OCI-LY7 (cell line): ENCODE results near the gene SMARCAL1. TPM values are rescaled to one million over a fixed set of nuclear protein-coding genes. Genes with fewer than 3 reads are reported as not detected.

Source experiments
- BruUV-seq: library from RNA; stranded (reverse); fragments of 400-500 nt; replicated peaks from 2 replicates; lab custom pipeline; 2021; lab: Mats Ljungman, UMichigan
- CTCF ChIA-PET: fragments of 300-600 bp; sonication (Branson Sonifier 250); formaldehyde crosslinking; loops from one replicate; lab custom pipeline; 2022; ENCODE audit warnings: antibody characterized with exemption; ENCODE audit not compliant: unreplicated experiment; lab: Charles Lee
- POLR2A ChIA-PET: fragments of 300-600 bp; sonication (Branson Sonifier 250); formaldehyde crosslinking; loops from one replicate; lab custom pipeline; 2022; ENCODE audit warnings: antibody characterized with exemption; lab: Charles Lee
- DNase-seq: peaks from one replicate; pipeline ENCODE4 v3.0.0-alpha.2; 2015; ENCODE audit warnings: low spot score
- H2AFZ ChIP-seq: fragments of 200-600 bp; sonication (generic), shearing (Covaris generic); 2 replicates; pipeline ENCODE4 v1.6.1; 2014; ENCODE audit warnings: mild to moderate bottlenecking, antibody characterized with exemption, low read length, moderate library complexity
- H3K27ac ChIP-seq: fragments of 200-600 bp; sonication (generic); 2 replicates; pipeline ENCODE4 v1.5.1; 2014; ENCODE audit warnings: mixed run types, low read depth, mild to moderate bottlenecking, moderate library complexity, low read length, inconsistent platforms; ENCODE audit not compliant: poor library complexity, severe bottlenecking
- H3K36me3 ChIP-seq: fragments of 200-600 bp; sonication (generic); 2 replicates; pipeline ENCODE4 v1.6.1; 2014; ENCODE audit warnings: mild to moderate bottlenecking, antibody characterized with exemption, low read length, moderate library complexity, mixed read lengths; ENCODE audit not compliant: insufficient read depth
- H3K4me1 ChIP-seq: fragments of 200-600 bp; sonication (generic); 2 replicates; pipeline ENCODE4 v1.5.1; 2014; ENCODE audit warnings: mild to moderate bottlenecking, low read length; ENCODE audit not compliant: insufficient read depth, poor library complexity, severe bottlenecking
- H3K4me2 ChIP-seq: fragments of 200-600 bp; sonication (generic); 2 replicates; pipeline ENCODE4 v1.6.1; 2014; ENCODE audit warnings: mild to moderate bottlenecking, low read length
- H3K4me3 ChIP-seq: fragments of 200-600 bp; sonication (generic); 2 replicates; pipeline ENCODE4 v1.5.1; 2014; ENCODE audit warnings: mild to moderate bottlenecking, low read depth, low read length; ENCODE audit not compliant: poor library complexity, severe bottlenecking
- H3K79me2 ChIP-seq: fragments of 200-600 bp; sonication (generic); 2 replicates; pipeline ENCODE4 v1.6.1; 2016; ENCODE audit warnings: low read depth, mild to moderate bottlenecking, low read length, moderate library complexity, mixed read lengths; ENCODE audit not compliant: insufficient read depth
- H3K9me2 ChIP-seq: fragments of 200-600 bp; sonication (generic); 2 replicates; pipeline ENCODE4 v1.6.1; 2016; ENCODE audit warnings: mild to moderate bottlenecking, low read length, mixed read lengths; ENCODE audit not compliant: insufficient read depth
- H3K9me3 ChIP-seq: fragments of 200-600 bp; sonication (generic); 2 replicates; pipeline ENCODE4 v1.6.1; 2014; ENCODE audit warnings: mild to moderate bottlenecking, mixed run types, low read length, mixed read lengths
- H4K20me1 ChIP-seq: fragments of 200-600 bp; sonication (generic); 2 replicates; pipeline ENCODE4 v1.6.1; 2014; ENCODE audit warnings: mild to moderate bottlenecking, antibody characterized with exemption, low read length, moderate library complexity, mixed read lengths; ENCODE audit not compliant: insufficient read depth
- EZH2phosphoT487 ChIP-seq: fragments of 200-600 bp; sonication (generic); IDR thresholded peaks from 2 replicates; pipeline ENCODE4 v1.6.1; 2018; ENCODE audit warnings: low read depth, borderline replicate concordance, mild to moderate bottlenecking, mixed run types, antibody characterized with exemption, low read length, moderate library complexity, mixed read lengths
- intact Hi-C: fragments of 100-400 bp; cut with micrococcal nuclease; formaldehyde crosslinking; loops from one replicate; pipeline ENCODE4 v1.10.0; 2022; ENCODE audit not compliant: unreplicated experiment
- total RNA-seq, 2 experiments: library from RNA; depleted of rRNA in 1 of 2; stranded (reverse); fragments of >200 nt in 1 of 2; shearing (Covaris generic) in 1 of 2; gene quantifications; 2 replicates each; pipeline ENCODE4 v1.2.3, GENCODE V29; 2014 to 2022
- TF ChIP-seq, protein P1 (sequence below): fragments of 200-600 bp; sonication (generic); conservative IDR thresholded peaks from 2 replicates; pipeline ENCODE4 v1.5.1; 2014; ENCODE audit warnings: mild to moderate bottlenecking, antibody characterized with exemption, low read length, moderate library complexity, mixed read lengths

The SMARCAL1 gene
- total RNA-seq, 2 experiments from 2014 or later: 12.2 to 26.1 TPM

DNA sequence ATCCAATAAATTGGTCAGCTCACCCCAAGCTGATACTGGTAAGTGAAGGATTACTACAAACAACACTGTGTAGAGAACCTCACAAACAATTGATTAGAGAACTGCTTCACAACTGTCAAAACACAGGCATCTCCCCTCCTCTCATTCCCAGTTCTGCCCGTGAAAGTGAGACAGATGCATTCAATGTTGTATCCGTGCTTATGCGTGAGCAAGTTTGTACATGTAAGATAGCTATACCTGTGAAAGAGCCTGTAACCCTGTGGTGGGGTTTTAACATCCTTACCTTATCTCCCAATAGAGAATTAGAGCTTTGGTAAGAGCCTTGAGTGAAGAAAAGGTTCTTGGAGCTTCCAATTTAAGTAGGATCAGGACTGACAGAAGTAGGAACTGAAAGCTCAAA, 49.1 kb upstream of the SMARCAL1 start:
- Histone ChIP-seq H3K27ac (no peak overlapping the region), H3K4me1 (no peaks in the 10 kb centered on the region), H3K9me2 (no peaks in the 10 kb centered on the region), H2AFZ (no peak overlapping the region), H3K36me3 (no peaks in the 10 kb centered on the region), H3K4me2 (no peak overlapping the region), H3K4me3 (no peak overlapping the region), H3K79me2 (no peaks in the 10 kb centered on the region), H3K9me3 (no peaks in the 10 kb centered on the region), H4K20me1 (no peaks in the 10 kb centered on the region)
- POLR2A ChIA-PET: no interaction called here
- TF ChIP-seq EZH2phosphoT487: no peak
- TF ChIP-seq, protein P1, sequence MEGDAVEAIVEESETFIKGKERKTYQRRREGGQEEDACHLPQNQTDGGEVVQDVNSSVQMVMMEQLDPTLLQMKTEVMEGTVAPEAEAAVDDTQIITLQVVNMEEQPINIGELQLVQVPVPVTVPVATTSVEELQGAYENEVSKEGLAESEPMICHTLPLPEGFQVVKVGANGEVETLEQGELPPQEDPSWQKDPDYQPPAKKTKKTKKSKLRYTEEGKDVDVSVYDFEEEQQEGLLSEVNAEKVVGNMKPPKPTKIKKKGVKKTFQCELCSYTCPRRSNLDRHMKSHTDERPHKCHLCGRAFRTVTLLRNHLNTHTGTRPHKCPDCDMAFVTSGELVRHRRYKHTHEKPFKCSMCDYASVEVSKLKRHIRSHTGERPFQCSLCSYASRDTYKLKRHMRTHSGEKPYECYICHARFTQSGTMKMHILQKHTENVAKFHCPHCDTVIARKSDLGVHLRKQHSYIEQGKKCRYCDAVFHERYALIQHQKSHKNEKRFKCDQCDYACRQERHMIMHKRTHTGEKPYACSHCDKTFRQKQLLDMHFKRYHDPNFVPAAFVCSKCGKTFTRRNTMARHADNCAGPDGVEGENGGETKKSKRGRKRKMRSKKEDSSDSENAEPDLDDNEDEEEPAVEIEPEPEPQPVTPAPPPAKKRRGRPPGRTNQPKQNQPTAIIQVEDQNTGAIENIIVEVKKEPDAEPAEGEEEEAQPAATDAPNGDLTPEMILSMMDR: no peak
- DNase-seq: no peak
- CTCF ChIA-PET: no interaction called here
- no TSS peak for BruUV-seq
- intact Hi-C loops: no loop called here

DNA sequence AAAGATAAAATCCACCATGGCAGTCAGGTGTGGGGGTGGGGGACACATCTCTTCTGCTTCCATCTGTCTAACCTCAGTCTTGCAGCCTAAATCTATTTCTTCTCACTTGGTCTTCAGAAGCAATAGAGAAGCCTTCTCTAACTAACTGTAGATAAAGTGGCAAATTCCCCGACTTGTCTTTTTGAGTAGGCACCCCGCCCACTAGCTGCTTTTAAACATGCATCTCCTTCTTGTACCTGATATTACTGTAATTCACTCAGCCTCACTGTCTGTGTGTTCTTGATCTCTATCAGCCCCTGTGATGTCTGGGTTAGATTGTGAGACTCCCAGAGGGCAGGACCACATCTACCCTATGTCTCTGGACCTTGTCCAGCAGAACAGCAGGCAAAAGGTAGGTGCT, 46.8 kb upstream of the SMARCAL1 start:
- H3K4me3 ChIP-seq: no peak overlapping the region
- no peaks in the 10 kb centered on the region for H3K9me2 ChIP-seq
- CTCF ChIA-PET: no interaction called here
- H3K4me2 ChIP-seq: no peak overlapping the region
- no peaks in the 10 kb centered on the region for H4K20me1 ChIP-seq
- DNase-seq: no peak
- H3K9me3 ChIP-seq: no peaks in the 10 kb centered on the region
- no peaks in the 10 kb centered on the region for H3K4me1 ChIP-seq
- POLR2A ChIA-PET: interaction anchor here (0.8 kb wide), 1 partner anchor 8 kb away, joined by 4 read pairs; no protein-coding TSS in a partner anchor
- H3K27ac ChIP-seq: no peak overlapping the region
- H3K79me2 ChIP-seq: no peaks in the 10 kb centered on the region
- TF ChIP-seq EZH2phosphoT487: no peak
- TF ChIP-seq, protein P1: no peak
- intact Hi-C loops: no loop called here
- no peaks in the 10 kb centered on the region for H3K36me3 ChIP-seq
- no peak overlapping the region for H2AFZ ChIP-seq
- no TSS peak for BruUV-seq

DNA sequence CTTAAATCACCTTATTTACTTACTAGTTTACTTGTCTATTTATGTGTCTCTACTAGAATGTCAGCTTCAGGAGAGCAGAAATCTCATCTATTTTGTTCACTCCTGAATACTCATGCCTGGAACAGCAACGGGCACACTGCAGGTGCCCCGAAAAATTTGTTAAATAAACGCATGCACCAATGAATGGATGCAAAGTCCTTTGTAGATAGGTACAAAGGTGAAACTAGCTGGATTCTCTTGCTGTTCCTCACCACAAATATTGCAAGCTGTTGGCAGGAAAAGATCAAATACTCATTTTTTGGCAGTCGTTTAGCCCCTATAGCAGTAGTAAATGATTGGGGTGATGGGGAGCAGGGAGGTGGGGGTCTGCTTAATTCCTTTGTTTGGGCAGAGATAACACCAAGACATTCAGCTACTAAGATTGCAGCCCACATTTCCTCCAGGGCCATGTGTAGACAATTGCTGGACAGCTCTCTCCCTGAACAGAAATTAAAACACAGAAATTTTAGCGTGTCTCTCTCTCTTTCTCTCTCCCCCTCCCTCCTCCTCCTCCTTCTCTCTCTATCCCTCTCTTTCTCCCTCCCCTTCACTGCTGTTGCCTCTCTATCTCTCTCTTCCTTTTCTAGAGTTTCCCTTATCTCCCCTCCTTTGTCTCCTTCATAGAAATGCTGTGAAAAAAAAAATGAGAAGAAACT, 45.4 kb upstream of the SMARCAL1 start:
- H3K9me3 ChIP-seq: no peaks in the 10 kb centered on the region
- POLR2A ChIA-PET: interaction anchor here (1.2 kb wide), 1 partner anchor 14 kb away, joined by 4 read pairs; no protein-coding TSS in a partner anchor
- H4K20me1 ChIP-seq: no peaks in the 10 kb centered on the region
- H2AFZ ChIP-seq: no peak overlapping the region
- no peak overlapping the region for H3K4me3 ChIP-seq
- H3K79me2 ChIP-seq: no peaks in the 10 kb centered on the region
- CTCF ChIA-PET: no interaction called here
- H3K36me3 ChIP-seq: no peaks in the 10 kb centered on the region
- H3K4me1 ChIP-seq: no peaks in the 10 kb centered on the region
- no TSS peak for BruUV-seq
- no peaks in the 10 kb centered on the region for H3K9me2 ChIP-seq
- no peak overlapping the region for H3K4me2 ChIP-seq
- no peak for TF ChIP-seq EZH2phosphoT487
- TF ChIP-seq, protein P1: no peak
- H3K27ac ChIP-seq: no peak overlapping the region
- no peak for DNase-seq
- intact Hi-C loops: no loop called here
